Measurements from ENCODE around the gene GUCA2A.

Gene GUCA2A

DNA sequence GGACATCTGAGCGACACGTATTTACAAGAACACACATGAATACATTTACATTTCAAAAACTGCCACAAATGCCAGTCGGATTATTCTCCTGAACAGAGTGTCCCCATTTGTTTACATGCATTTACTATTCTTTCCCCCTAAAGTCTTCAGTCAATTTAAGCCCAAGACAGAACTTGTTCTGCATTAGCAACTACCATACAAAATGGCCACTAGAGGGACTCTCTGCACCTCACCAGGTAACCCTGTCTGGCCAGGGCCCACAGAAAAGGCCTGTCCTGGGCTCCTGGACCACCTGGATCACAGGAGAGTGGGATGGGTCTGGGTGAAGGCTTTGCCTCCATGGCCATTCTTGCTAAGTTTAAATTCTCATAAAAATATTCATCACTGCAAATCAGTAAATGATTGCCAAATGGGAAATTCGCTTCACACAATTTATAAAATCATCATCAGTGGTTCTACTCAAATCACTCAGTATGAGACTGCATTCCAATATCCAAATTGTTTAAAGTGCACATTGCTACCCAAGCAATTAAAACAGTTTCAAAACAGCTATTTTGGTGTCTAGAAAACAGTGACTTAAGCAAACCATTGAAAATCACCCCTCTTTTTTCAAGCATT, 12.5 kb upstream of the GUCA2A start:
- no peak for DNase-seq

DNA sequence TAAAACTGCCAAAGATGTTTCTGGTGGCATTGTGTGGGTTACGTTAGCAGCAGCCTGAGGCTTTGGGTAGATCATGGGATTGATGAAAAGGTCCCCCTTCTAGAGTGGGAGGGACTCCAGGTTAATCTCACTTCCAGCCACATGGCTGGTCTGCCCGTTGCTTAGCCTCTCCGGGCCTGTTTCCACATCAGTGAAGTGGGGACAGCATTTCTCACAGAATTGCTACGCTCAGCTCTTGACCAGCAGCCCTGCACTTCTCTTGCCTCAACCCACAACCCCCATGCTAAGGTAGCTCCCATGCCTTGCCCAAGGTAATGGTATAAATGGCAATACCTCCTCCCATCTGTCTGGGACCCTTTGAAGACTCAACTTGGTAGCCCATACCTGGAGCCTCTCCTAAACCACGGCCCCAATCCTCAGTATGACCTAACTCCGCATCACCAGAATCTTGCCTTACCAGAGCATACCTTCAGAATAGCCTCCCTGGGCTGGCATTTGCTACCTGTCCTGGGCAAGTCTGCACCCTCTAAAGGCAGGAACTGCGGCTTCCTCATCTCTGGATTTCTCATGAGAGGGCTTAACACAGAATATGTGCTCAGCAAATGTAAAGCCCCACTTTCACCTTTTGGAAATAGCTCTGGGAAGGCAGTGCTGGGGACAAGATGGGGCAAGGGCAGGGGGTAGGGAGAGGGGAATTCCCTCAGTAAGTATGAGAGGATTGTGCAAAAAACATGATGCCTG, 10.9 kb upstream of the GUCA2A start:
- no peak for DNase-seq

DNA sequence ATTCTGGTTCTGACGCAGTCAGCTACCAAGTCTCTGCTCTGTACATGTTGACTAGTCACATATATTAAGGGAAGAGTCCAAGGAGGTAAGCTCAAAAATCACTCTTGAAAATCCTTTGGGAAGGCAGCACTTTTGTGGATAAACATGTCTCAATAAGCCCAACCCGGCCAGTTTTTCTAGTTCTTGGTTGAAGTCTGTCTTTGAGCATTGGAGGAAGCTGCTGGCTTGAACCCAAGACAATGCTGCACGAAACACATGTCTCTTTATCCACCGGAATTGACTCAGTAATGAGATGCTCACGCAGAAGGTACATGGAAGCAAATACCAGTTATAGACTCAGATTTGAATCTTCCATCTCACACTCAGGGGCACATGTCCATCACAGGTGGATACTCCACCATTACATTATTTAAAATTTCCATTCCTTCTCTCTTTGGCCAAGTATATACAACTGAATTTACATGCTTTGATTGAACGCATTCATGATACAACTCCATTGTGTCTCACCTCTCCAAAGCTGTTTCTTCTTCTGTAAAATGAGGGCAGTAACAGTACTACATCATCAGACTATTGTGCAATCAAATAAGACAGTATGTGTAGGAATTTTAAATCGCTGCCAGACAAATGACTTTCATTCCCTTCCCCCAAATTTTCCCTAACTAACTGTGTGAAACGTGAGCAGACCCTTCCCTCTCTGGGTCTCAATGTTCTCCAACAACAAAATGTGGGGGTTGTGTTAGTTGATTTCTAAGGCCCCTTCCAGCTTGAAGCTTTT, 9.6 kb upstream of the GUCA2A start:
- DNase-seq: no peak

DNA sequence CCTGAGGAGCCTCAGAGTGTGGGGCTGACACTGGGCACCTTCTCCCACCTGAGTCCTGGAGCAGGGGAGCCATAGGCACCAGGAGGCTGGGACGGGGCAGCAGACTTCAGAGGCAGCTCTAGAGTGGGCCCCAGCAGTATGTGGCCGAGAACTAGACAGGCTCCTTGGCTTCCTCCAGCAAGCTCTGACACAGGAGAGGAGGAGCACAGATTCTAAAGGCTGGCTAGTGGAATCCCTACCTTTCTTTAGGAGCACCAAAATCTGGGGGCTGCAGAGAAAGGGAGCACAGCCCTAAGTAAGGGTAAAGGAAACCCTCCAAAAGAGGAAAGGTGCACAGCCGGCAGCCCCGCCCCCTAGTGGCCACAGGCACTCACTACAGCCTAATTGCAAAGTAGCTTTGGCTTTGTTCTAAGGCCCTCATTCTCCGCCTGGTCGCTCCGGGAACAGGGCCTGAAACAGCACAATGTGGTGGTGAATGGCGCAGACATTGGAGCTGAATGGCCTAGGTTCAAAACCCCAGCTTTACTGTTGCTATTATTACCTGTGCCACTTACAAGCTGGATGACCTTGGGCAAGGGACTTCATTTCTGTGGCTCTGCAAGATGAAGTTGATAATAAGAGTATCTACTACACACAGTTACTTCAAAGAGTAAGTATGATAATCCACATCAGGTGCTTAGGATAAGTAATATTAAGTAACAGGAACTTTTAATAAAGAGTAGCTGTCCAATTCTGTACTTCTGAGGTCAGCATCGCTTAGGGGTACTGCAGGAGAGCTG, 8.8 kb upstream of the GUCA2A start:
- DNase-seq: peak; percentile 67

DNA sequence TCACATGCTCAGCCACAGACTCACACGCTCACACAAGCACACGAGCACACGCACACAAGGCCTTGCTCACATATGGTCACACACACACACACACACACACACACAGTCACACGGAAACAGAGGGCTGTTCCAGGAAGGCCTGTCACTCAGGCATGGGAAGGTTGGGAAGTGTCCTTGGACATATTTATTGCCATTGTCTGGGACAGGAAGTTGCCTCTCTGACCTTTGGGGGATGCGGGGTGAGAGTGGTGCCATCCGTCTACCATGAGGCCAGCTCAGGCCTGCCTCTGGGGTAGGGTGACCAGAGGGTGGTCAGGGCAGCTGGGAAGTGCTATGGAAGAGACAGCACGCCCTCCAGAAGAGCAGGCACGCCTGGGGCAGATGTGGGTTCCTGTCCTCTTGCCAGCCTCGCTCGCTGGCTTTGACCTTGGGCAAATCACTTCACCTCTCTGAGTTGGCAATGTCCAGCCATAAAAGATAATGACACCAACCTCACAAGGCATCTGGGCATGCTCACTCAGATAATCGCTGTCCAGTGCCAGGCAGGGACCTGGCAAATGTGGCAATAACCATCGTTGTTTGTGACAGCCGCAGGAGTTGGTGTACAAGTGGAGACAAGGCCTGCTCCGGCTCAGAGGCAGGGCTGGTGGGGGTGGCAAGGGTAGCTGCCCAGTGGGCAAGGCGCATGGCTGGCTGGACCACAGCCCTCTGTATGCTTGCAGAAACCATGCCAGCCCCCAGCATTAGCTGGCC, 8.0 kb upstream of the GUCA2A start:
- DNase-seq: no peak

DNA sequence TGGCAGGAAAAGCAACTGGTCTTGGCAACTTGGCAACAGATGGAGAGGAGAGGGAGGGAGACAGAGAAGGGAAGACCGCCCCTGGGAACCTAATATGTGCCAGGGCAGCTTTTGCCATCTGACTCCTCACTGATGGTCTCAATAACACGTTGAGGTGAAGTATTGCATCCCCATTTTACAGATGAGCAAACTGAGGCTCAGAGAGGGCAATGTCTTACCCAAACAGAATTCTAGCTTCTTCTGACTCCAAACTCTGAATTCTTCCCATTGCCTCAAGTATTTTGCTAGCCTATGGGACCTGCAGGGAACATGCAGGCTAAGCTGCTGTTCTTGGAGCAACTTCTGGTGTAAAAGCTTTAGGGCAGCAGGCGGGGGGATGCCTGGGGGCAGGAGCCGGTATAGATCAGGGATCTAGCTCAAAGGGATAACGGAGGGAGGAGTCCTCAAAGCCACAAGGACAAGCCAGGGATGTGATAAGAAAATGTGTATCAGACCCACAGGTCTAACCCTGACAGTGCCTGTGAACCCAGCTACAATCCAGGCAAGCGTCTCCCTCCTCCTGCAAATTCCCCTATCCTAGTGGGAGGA, 7.2 kb upstream of the GUCA2A start:
- no peak for DNase-seq

DNA sequence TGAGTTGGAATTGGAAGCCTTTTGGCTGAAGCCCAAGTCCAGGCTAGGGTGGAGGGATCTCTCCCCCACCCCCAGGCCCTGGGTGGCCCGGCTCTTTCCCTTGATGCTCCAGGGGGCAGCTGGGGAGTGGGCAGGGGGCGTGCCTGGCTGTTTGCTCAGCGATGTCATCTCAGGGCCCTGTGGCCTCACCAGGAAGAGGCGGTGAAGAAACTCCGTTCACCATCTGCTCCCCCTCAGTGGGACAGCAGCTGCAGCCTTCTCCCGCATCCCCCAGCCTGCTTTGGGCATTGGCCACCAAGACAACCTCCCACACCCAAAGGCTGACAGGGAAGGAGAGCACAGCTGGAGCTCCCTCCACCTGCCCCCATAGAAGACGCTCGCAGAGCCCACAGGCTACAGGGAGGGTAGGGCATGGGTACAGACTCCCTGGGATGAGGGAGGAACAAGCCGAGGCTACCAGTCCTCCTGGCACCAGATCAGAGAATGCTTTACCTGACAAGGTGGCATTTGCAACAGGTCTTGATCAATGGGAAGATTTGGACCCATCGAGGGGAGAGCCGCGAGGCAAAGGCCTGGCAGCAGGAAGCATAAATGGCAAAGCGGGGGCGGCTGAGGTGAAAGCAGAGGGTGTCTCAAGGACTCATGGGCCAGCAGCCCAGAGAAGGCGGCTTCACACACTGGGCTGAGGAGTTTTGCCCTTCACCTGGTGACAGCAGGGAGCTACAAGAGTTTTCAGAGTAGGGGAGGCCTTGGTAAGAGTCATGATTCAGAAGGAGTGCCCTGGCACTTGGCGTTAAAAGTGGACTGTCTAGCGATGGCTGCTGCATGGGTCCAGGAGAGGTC, 6.5 kb upstream of the GUCA2A start:
- DNase-seq: no peak

DNA sequence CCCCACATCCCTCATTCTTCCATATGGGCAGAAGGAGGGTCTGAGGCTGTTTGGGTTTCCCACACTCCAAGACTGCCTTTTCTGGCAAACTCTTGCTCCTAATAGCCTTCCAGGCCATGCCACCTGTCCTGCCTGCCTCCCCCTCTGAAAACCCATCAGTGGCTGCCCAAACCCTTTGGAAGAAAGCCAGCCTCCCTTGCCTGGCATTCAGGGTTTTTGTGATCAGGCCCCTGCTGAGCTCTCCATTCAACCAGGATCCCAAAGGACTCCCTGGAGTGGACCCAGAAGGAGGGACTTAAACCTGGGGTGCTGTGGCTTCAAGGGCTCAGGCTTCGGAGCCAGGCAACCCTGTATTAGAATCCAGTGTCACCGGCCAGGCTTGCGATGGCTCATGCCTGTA, 4.2 kb upstream of the GUCA2A start:
- no peak for DNase-seq

DNA sequence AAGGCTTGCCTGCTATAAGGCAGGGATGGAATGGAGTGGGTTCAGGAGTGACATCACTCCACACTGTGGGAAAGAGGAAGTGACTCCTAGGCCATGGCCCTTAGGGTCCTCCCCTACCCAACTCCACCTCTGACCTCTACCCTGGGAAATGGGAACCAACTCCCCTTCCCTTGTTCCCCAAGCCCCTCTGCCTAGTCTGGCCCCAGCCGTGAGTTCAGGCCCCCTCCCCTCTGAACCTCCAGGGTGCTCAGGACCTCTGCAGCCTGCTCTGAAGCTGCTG, 3.8 kb upstream of the GUCA2A start:
- no peak for DNase-seq

DNA sequence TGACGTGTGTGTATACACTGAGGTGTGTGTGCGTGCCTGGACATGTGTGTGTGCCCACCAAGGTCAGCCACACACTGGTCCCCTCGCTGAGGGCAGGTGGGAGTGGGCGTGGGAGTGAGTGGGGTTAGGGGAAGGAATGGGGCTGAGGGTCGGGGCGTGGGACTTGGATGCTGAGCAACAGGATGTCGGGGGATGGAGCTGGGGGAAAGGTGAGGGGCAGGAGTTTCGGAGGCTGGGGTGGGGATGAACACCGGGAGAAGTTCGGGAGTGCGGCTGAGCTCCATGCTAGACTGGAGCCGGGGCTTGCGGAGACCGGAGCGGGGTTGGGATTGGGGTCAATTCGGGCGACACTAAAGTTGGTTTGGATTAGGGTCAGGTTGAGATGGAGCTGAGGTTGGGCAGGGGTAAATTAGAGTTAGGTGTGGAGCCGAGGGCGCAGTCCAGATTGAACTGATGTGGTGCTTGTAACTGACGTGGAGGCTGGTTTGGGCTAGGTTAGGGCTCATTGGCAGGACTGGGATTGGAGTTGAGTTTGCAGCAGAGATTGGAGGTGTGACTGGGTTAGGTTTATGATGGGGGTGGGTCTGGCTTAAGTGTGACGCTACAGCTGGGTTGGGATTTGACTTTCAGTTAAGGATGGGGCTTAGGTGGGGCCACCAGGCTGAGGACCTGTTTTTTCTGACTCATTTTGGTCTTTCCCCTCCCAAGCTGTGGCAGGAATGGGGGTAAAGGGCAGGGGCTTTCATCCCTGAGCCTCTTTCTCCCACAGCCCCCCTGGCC, 3.3 kb upstream of the GUCA2A start:
- no peak for DNase-seq

DNA sequence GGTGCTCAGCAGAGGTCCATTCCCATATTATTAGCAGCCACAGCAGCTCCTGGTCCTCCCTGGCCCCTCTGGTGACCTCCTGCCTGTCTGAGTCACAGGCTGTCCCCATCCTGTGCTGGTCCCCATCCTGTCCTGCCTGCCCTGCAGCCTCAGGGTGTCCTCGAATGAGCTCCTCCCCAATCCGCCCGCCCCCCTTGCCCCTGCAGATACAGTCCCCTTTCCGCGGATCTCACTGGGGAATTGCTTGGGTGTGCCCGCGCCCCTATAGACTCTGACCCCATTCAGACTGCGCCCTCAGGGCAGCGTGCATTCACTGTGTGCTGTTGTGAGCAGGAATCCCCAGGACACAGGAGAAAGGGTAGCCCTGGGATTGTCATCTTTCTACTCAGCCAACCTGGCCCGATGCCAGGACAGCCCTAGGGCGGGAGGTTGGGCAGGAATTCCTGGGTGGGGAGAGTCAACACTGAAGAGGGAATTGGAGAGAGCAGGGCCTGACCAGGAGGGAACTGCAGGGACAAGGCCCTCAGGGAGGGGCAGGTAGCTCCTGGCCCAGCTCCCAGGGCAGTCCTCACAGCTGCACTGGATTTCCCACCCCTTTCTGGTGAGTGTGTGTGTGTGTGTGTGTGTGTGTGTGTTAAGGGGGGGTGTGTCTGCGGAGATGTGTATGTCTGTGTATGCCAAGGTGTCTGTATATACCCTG, 1.1 kb upstream of the GUCA2A start:
- DNase-seq: no peak

DNA sequence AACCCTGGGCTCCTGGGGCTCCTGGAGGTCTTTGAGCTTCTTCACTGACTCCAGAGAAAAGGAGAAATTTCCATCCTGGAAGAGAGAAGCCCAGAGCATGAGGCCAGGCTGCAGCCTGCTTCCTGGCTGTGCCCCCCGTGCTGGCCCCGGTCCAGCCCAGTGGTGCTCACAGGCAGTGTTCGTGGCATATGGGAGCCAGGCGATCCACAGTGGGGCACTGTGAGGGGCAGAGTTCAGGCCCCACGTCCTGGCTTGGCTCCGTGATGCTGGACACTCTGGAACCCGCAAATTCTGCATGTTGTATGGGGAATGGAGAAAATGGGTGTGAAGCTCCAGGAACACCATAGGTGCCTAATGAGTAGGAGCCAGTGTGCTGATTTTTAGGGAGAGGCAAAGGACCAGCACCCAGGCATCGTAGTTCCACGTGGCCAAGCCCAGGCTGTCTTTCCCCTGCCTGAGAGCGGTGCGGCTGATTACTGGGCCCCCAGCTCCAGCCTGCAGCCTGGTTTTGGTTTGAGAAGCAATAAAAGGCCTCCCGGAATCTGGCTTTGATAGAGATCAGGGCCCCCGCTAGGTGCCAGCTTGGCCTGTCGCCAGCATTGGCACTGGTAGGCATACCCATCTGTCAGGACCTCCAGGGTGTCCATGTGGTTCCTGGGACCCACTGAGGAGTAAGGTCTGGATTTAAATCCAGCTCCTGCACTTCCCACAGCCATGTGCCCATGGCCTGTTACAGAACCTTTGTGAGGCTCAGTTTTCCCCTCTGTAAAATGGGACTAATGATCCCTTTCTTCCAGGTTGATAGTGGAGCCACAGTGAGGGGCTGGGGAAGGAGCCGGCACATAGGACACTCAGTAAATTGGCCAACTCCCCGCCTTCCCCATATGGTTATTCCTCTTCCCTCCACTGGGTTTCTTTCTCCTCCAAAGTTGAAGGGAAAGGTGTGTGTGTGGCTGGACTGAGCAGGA, 725 bp downstream of the GUCA2A start:
- no peak for DNase-seq

DNA sequence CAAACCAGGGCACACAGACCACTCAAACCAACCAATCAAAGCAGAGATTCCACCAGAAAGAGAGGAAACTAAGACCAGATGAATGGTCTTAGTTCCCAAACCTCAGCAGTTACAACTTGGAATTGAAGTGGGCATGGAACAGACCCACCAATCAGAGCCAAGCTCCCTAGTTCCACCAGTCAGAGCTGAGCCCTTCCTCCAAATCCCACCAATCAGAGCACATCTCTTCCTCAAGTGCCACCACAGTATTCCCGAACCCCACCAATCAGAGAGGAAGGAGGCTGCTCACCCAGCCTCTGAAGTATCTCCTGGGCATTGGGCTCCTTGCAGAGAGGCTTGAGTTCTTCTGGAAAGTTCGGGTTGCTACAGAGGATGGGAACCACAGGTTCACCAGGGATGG, 1.4 kb downstream of the GUCA2A start:
- no peak for DNase-seq

DNA sequence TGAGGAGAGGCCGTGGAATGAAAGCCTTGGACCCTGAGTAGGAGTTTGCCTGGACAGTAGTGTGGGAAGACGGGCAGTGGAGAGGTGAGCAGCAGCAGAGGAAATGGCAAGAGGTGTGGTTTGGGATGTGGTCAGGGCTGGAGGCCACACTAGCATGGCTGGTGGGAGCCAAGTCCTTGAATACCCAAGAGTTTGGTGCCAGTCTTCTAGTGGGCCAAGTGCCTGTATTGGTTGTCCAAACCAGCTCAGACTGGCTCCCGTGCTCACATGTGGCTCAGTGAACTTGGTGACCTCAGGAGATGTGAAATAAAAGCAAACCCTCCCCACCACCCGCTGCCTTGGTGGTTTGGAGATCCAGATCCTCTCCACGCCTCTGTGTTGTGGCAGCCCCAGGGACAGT, 2.4 kb downstream of the GUCA2A start:
- no peak for DNase-seq

DNA sequence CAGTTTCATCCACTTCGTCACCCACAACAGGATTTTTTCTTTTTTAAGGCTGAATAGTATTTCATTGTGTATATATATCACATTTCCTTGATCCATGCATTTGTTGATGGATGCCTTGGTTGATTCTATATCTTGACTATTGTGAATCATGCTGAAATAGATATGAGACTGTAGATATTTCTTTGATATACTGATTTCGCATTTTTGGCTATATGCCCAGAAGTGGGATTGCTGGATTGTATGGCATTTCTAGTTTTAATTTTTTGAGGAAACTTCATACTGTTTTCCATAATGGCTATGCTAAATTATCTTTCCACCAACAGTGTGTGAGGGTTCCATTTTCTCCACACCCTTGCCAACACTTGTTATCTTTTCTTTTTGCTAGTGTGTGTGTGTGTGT, 6.4 kb downstream of the GUCA2A start:
- DNase-seq: no peak

DNA sequence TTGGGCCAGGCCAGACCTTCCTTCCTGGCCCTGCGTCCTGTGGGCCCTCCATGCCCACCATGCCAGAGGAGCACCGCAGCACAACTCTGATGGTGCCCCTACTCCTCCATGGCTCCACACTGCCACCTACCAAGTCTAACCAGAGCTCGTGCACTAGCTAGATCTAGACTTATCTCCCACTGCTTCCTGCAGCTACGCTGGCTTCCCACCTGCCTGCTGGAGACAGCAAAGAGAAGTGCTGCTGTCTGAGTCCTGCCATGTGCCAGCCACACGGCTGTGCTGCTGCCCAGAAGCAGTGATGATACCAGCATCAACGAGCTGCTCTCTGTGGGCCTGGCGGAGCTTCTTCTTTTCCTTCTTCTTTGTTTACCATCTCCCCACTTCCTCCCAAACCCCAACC, 6.9 kb downstream of the GUCA2A start:
- no peak for DNase-seq

DNA sequence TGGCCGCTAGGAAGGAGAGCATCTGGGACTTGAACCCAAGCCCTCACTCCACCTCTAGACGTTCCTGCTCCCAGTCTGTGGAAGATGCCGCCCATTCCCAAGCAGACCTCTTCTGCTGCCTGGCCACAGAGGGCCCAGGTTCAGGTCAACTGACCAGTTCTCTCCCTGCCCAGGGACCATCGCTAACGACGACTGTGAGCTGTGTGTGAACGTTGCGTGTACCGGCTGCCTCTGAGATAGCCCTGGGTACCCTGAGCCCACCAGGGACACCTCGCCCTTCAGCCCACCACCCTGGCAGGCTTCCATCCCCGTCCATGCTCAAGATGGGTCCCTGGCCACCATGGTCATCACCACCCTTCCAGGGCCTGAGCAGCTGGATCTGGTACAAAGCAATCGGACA, 9.2 kb downstream of the GUCA2A start:
- DNase-seq: no peak

DNA sequence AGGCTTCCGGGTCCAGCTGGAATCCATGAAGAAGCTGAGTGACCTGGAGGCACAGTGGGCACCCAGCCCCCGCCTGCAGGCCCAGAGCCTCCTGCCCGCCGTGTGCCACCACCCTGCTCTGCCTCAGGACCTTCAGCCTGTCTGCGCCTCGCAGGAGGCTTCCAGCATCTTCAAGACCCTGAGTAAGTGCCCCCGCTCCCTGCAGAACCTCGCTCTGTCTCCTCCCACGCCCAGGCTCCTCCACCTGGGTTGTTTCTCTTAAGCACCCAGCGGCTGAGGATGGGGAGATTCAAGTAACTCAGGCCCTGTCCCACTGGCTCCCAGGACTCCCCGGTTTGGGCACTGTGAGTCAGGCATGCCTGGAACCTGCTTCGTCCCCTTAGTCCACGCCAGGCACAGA, 9.9 kb downstream of the GUCA2A start:
- no peak for DNase-seq

DNA sequence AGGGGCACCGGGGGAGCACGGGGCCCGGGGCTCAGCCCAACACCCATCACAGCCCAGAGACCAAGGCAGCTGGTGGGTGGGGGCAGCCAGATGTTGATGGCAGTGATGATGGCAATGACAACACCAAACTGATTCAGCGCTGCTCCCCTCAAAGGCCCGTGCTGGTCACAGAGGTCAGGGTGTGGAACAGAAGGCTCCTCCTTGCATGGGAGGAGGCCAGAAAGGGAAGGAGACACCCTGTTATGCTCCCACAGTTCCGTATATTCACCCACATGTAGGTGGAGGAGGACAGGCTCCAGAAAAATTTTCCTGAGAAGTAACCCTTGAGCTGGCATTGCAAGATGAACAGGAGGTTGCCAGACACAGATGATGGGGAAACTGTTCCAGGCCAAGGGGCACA, 10.9 kb downstream of the GUCA2A start:
- no peak for DNase-seq

Measured in activated CD4-positive, alpha-beta T cell treated with anti-CD3 and anti-CD28 coated beads, Interleukin-2, amount 50 U/mL, for 1 hour (primary cell).